Midbrain (tissue), 1 donor: ENCODE measurements around the gene CADM1.

Experiments
- DNase-seq: peaks from one replicate; lab custom pipeline; 2025; lab: John Stamatoyannopoulos, UW

Gene CADM1

DNA sequence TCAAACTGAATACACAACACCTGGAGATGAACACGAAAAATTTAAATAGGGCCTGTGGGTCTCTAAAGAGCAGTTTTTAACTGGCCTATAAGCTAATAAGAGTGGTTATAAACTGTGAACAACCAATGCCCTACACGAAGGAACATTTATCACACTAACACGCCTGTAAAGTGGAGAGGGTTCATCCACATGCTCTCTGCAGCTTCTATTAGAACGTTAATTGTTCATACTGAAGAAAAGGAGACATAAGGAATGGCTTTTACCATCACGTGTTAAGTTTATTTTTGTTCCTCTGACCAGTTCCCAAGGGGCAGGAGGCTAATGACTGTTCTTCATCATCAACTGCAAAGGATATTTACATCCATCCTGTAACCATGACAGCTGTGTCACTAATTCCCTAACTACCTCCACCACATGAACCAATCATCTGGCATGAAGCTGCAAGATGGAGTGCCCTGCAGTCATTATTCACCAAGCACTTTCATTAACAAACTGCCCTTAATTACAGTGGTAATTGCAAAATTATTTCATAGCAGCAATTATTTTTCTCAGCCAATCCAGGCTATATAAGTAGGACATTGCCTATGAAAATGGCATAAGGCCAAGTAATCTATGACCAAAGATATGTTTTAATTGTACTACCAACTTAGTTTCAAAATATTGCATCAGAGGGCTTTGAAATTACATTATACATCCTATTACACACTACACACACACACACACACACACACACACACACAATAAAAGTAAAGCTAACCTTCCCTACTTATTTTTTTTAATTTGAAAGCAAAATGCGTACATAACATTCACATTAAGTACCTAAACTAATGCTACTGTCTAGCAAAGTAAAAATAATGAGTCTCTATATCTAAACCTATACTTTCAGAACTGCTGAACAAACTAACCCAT, 186.7 kb downstream of the CADM1 start:
- no peak for DNase-seq

DNA sequence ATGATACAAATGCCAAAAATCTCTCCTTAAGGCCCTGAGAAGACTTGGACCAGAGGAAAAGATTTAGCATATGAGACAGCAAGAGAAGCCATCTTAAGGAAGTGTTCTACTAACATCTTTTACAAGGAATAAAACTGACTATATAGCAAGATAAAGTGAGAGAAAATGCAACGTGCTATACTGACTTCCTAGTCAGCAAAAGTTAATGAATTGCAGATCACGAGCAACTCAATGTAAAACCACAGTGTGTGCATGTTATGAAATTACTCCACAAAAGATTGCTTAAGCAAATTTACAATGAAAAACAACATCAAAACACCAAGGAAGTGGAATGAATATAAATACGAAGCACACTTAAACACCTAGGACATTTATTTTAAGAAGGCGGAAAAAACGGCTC, 187.5 kb downstream of the CADM1 start:
- DNase-seq = no peak

DNA sequence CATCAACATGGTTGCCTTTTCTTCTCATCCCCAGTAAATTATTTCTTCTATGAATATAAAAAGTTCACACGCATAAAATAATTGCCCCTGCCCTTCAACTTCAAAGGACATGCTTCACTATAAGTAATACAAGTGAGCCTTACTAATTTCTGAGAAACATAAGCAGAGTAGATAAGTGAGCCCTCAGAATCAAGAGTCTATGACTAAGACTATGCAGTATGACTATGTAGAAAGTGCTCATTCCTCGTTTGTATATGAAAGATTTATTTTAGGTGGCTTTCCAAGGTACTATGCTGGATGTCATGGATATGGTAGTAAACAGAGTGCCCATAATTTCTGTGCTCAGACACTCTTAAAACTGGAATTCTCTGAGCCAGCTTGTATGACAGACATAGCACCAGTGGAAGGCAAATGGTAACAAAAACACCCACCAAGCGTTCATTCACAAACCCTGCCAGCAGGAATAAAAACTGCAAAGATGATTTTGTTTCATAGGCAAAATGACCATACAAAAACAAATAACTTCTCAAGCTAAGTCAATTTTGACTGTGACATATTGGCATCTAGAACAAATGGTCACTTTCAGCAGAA, 189.8 kb downstream of the CADM1 start:
- no peak for DNase-seq

DNA sequence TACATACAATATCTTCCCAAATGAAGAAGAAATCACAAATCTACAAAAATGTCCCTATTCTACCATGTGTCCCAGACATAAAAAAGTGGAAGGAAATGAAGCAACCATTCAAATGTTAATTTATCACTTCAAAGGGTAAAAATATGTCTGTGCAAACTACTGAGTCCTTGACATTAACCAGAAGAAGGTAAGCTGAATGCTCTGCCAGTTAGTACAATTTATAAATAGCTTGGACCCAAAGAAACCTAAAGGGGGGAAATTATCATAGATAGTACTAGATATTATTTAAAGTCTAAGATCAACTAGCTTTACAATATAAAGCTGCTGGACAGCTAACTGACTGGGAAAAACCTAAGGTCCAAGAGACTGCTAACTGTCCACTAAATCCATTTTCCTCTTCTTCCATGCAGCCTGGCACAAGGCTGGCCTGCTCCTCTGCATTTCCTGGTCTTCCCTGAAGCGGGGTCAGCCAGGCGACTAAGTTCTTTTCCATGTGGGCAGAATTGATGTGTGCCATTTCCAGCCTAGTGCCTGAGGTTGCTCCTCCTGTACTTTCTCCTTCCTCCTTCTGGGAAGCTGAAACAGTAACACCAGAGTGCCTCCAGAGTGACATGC, 190.9 kb downstream of the CADM1 start:
- DNase-seq = no peak

DNA sequence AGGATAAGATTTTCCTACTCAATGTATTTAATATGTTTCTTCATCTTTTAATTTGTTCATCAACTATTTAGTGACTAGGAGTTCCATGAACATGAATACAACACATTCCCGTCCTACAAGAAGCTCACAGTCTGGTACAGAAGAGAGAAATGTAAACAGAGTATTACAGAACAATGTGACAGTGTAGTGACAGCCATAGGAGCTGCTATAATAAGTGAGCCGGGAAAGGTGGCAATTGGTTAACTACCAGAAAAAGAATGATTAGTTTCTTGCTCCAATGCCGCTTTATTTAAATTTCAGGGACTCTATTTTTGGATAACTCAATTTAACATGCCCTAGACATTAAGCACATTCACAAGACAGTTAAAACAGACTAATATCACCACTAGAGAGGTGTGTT, 192.3 kb downstream of the CADM1 start:
- no peak for DNase-seq

DNA sequence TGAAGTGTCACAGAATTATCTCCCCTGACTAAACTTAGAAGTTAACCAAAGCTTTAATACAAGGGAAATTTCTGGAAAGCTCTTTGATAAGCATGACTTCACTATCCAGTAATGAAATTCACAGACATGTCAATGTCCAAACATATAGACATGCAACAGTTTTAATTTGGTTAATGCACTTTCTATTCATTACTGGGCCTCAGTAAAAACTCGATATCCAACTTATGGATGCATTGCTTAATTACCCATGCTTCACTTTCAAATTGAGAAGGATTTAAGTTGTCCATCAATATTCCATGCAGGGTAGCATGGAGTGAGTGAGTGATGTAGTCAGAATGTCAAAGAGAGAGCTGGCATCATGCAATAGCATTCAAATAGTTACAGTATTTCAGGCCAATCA, 197.5 kb downstream of the CADM1 start:
- DNase-seq = no peak

DNA sequence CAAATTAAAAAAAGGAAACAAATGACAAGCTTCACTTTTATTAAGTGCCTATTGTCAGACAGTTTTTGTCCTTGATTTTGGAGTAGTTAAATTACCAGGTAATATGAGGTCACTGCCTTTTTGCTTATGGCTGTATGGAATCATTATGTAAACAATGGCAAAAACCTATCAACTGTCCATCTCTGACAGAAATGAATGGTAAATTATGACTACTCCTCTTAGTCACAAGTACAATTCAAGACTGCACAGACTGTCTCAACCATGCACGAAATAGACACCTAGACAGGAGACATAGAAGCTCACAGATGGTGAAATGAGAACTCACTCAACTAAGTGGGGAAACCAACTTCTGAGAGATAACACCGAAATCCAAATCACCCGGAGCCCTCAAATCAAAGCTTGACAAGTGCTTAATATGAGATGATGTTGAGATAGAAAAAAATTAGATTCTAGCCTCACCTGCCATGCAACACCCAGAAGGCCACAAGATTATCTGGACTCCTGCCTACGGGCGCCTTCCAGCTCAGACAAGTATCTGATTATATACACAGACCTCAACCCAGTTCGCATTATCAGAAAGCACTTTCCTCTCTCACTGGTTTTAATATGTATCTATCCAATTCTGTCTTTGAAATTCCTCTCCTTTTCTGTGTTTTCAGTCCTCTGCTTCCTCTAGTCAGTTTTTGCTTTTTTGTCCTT, 199.3 kb downstream of the CADM1 start:
- no peak for DNase-seq

DNA sequence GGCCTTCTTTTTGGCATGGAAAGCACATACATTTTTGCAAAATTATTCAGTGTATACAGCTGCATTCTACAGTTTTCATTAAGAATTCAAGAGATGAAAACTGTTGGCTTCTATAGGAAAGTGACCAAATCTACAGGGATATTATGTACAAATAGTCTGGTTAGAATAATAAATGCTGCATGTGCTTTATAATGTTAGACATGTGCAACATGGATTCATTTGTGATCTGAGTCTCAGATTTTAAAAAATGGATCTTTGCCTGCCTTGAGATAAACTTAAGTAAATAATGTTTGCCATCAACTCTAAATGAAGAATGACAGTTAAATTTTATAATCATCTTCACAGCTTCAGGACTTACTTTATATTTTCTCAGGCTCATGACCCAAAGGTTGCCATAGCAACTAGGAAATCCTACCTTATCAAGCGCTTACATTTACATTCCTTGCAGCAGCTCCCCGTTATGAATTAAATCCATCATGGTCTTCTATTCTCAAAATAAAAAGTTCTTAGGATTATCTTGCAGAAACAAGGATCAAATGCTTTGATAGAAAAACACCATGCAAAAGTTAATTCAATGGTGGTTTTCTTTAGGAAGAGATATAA, 200.2 kb downstream of the CADM1 start:
- no peak for DNase-seq

DNA sequence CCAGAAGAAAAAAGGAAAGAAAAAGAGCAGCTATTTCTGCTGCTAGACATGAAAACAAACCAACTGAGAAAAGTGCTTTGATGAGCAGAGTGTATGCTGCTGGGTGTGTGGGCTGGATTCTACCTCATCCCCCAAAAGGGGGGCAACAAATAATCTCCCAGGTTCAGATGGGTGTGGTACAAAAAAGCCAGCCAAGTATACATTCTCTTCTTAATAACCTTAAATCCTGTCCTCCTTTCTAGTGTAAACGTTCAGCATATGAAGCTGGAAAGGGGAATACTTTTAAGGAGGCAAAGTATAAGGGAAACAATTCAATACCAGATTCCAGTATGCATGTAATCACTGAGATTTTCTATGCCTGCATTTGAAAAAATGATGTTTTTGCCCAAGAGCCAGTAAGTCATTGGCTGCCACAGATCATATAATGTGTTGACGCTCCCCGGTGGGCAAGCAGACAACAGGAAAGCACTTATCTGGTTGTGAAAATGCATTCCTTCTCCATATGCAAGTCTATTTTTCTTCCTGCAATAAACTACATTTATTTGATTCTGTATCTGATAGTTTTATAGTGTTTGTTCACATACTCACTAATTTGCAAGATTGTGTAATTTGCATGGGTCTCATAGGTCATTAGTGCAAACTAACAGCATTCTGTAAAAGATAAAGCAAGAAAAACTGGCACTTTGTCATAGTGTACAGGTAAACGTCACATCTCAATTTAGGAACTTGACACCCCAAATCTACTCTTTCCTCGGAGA, 201.1 kb downstream of the CADM1 start:
- no peak for DNase-seq

DNA sequence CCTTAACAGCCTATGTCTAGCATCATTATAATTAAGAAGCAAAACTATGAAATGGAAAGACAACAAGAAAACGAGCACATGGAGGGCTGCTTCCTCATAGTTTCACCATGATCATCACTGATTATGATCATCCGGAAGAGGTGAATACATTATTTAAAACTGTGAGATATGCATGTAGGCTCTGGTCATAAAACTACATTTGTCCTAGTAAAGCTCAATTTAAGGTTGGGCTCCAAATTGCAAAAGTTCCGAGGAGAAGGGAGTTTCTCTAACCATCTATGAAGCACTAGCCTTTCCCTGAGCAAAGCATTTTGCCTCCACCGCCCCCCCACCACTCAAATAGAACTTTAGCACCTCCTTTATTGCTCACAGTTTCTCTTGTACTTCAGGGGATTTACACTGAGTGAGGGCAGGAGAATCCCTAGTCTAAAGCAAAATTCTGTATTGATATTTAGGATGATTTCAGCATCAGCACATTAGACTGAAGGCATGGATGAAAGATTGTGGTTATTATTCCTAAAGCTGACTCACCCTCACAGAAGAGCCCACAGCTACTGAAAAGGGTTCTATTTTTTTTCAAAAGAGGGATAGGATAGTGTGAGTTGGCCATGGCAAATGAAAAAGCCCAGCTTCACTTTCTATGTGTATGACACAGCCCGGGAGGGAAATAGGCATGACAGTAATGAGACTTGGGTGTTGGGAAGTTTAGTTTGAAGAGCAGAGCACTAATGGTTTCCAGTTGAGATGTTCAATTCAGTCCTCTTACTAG, 203.4 kb downstream of the CADM1 start:
- no peak for DNase-seq

DNA sequence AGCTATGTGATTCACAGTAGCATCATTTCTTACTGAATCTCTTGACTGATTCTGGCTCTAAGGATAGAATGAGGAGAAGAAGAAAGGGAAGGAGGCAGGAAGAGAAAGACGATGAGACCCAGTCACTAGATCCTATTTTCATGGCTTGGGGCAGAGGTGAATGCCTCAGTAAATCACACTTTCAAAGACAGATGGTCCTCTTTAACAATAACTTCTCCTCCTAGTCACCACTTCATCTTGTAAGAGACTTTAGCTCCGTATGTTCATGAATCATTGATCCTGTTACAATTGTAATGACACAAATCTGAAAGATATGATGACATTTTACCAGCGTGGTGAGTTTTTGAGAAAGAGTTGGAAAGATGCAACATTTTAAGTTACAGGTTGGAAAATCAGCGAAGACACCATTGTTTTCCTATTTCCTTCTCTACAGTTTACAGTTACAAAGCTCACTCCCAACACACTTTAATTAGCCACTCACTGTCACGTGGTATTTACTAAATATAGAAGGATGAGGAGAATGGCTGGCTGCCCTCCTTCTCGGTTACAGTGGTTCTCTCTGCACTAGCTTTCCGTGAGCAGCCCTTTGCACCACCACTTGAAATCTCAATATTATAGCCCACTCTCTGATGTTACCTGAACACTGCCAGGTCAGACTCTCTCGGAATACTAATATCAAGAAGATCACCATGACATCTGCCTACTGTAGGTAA, 205.8 kb downstream of the CADM1 start:
- DNase-seq = no peak

DNA sequence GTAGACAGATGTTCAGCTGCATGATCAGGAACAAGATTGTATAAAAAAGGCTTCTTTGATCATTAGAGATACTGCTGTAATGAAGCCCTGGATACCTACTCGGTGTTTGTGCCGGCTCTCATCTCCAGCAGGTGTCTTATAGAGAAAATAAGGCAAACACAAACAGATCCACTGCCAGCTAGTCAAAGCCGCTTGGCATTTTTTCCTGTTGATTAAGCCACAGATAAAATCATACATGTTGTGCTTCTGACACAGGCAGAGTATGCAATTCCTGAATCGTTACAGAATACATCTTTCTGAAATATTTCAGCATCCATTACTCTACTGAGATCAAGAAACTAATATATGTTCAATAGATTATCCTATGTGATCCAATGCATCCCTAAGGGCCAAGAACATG, 206.9 kb downstream of the CADM1 start:
- no peak for DNase-seq

DNA sequence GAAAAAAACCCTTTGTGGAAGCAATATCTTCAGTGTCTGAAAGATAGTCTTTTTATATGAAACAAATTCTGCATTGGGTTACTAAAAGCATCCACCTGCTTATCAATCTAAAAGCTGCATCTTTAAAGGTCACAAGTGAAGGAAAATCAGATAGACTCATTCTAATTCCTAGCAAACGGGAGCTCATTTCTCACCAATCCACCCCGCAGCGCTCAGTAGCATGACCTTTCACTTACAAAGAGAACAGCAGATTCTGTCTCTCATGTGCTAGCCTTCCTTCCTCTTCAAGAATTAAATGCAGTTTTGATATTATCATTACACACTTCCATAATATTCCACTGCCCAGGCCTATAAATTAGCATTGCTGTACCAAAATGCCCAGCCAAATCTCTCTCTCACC, 212.9 kb downstream of the CADM1 start:
- no peak for DNase-seq

DNA sequence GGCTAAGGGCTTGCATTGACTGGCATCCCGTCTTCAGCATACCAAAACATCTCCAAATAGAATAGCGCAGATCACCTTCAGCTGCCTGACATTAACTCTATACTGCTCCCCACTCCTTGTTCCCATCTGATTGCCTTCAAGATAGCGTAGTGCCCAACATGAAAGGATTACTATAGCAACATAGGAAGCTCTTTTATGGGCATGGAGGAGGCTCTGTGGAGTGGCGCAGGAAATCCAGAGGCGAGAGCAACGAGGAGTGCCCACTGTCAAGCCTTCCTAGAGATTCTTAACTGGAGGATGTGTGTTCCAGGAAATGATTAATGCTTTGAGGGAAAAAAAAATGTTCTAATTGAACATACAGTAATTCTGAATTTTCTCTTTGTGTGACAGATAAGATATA, 213.3 kb downstream of the CADM1 start:
- DNase-seq = no peak

DNA sequence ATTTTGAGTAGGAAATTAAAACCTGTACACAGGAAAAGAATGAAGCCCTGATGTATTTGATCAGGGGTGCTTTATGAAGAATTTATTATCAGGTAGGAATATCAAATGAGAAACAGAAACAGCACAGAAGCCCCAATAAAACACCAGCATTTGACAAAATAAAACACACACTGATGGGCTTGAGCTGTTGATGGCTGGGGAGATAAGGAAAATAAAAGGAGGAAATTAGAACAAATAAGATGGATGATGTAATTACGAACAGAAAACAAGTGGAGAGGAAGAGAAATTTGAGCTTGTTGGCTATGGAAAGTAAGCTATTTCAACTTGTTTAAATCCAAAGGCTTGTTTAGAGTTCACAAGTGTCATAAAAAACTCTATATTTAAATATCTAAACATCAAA, 213.7 kb downstream of the CADM1 start:
- no peak for DNase-seq

DNA sequence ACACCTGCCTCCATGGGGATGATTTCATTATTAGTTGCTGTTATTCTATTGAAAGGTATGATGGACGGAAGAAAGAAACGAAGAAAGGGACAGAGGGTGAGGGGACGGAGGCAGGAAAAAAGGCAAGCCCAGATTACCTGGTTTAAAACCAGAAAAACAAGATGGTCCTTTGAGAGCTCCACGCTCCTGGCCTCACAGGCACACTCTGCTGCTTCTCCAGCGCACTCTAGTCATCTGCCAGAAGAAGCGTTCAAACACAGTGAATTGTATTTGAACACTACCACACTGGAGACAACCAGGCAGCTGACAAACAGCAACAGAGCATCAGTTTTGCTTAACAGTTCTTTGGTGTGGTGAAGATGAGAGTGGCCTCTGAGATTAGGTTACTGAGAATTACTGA, 216.9 kb downstream of the CADM1 start:
- no peak for DNase-seq

DNA sequence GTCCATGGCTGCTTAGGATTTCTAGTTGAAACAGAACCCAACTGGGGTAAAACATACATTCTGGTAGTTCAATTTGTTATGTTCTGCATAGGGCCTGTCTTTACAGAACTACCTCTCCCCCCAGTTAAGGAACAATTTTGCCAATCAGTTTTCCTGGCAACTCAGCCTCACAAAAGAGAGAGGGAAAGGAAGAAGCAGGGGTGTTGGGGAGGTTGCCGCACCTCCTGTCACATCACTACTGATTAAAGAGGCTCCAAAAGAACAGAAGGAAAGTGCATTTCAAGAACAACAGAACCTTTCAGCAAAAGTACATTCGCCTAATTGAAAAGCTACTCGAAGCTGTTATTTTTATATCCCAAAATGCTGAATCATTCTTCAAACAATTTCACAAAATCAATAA, 217.6 kb downstream of the CADM1 start:
- DNase-seq = no peak

DNA sequence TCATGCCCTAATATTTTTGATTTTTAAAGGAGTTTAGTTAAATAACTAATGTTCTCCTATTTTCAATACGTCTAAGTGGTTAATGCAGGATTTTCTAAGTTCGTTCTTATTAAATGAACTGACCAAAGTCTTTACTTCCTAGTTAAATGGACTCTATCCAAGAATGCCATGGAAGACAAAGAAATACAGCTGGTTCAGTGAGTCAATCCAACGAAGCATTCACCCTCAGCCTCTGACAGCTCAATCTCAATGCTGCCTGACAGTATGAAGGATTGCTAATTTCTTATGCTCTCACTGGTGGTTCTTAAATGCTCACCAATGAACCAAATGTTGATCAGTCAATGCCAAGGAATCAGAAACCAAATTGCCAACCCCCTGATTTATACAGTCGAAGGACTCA, 219.4 kb downstream of the CADM1 start:
- no peak for DNase-seq

DNA sequence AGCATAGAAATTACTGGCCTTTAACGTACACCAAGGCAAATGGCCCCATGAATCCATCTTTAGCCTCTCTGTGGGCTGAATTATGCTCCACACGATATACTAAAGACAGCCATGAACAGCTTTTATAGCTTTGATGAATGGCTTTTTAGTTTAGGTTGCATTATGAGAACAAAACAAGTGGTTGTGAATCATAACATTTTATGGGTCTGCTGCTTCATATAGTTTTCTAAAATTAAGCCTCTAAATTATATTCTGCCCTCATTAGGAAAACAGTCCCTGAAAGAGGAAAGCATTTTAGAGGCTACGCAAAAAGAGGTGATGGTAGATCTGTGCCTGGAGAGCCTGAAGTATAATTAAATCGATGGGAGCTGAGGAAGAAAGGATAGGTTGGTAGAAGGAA, 221.3 kb downstream of the CADM1 start:
- DNase-seq = no peak

DNA sequence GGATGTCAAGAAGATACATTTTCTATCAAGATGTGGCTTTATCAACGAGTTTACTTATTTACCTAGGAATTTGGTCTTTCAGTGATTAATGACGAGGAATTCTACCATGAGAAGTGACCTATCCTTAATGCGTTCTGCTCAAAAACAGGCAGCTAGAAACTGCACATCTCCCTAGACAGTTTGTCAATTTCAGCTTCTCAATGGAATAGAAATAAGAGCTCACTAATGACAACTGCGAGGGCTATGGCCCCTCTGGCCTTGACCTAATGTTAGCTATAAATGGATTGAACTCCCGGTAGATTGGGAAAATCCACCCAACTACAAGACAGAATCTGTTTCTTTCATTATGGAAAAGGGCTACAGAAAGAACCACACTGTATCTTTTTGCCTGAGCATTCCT, 223.4 kb downstream of the CADM1 start:
- DNase-seq = no peak
